ENCODE results near the gene HIF1A. TPM values are rescaled to one million over a fixed set of nuclear protein-coding genes. Genes with fewer than 3 reads are reported as not detected.

The HIF1A gene
- total RNA-seq, 1 donor from 2014 or later, result 137 TPM

GRCh38 chr14:61663312-61663979, 31.9 kb upstream of the HIF1A start:
- DNase-seq (ENCODE audit: low spot score, unreplicated experiment), result no peak
- Mint-ChIP-seq H3K27me3 (no peaks in the 10 kb centered on the region), H3K9me3 (ENCODE audit: low read depth) (no peaks in the 10 kb centered on the region), H3K36me3 (ENCODE audit: insufficient read depth) (no peaks in the 10 kb centered on the region), H3K4me3 (ENCODE audit: low read depth) (no peak overlapping the region), H3K27ac (no peak overlapping the region), H3K4me1 (ENCODE audit: low read depth) (no peaks in the 10 kb centered on the region)
- TF ChIP-seq CTCF (IDR thresholded peaks at IDR 0.05; ENCODE audit: unreplicated experiment), result no peak

GRCh38 chr14:61668282-61668681, 27.0 kb upstream of the HIF1A start:
- H3K27ac Mint-ChIP-seq, result no peak overlapping the region
- no peaks in the 10 kb centered on the region for H3K36me3 Mint-ChIP-seq (ENCODE audit: insufficient read depth)
- no peak overlapping the region for H3K4me3 Mint-ChIP-seq (ENCODE audit: low read depth)
- H3K9me3 Mint-ChIP-seq (ENCODE audit: low read depth), result no peaks in the 10 kb centered on the region
- no peaks in the 10 kb centered on the region for H3K27me3 Mint-ChIP-seq
- no peak for DNase-seq (ENCODE audit: low spot score, unreplicated experiment)
- TF ChIP-seq CTCF (IDR thresholded peaks at IDR 0.05; ENCODE audit: unreplicated experiment), result no peak
- no peaks in the 10 kb centered on the region for H3K4me1 Mint-ChIP-seq (ENCODE audit: low read depth)

GRCh38 chr14:61670576-61670975, 24.7 kb upstream of the HIF1A start:
- TF ChIP-seq CTCF (IDR thresholded peaks at IDR 0.05; ENCODE audit: unreplicated experiment), result no peak
- Mint-ChIP-seq H3K4me3 (ENCODE audit: low read depth) (no peak overlapping the region), H3K36me3 (ENCODE audit: insufficient read depth) (no peaks in the 10 kb centered on the region), H3K4me1 (ENCODE audit: low read depth) (no peaks in the 10 kb centered on the region), H3K9me3 (ENCODE audit: low read depth) (no peaks in the 10 kb centered on the region), H3K27ac (no peak overlapping the region), H3K27me3 (no peaks in the 10 kb centered on the region)
- no peak for DNase-seq (ENCODE audit: low spot score, unreplicated experiment)

- no peaks in the 10 kb centered on the region for H3K27me3 Mint-ChIP-seq
- TF ChIP-seq CTCF (IDR thresholded peaks at IDR 0.05; ENCODE audit: unreplicated experiment), result no peak
- no peaks in the 10 kb centered on the region for H3K36me3 Mint-ChIP-seq (ENCODE audit: insufficient read depth)
- no peaks in the 10 kb centered on the region for H3K4me1 Mint-ChIP-seq (ENCODE audit: low read depth)
- H3K4me3 Mint-ChIP-seq (ENCODE audit: low read depth), result no peak overlapping the region
- DNase-seq (ENCODE audit: low spot score, unreplicated experiment), result no peak
- no peaks in the 10 kb centered on the region for H3K9me3 Mint-ChIP-seq (ENCODE audit: low read depth)
- no peak overlapping the region for H3K27ac Mint-ChIP-seq
Observed at GRCh38 chr14:61671082-61671481, 24.2 kb upstream of the HIF1A start.

- no peak for DNase-seq (ENCODE audit: low spot score, unreplicated experiment)
- no peaks in the 10 kb centered on the region for H3K36me3 Mint-ChIP-seq (ENCODE audit: insufficient read depth)
- no peak overlapping the region for H3K27ac Mint-ChIP-seq
- H3K27me3 Mint-ChIP-seq, result no peaks in the 10 kb centered on the region
- no peaks in the 10 kb centered on the region for H3K4me1 Mint-ChIP-seq (ENCODE audit: low read depth)
- no peaks in the 10 kb centered on the region for H3K9me3 Mint-ChIP-seq (ENCODE audit: low read depth)
- H3K4me3 Mint-ChIP-seq (ENCODE audit: low read depth), result no peak overlapping the region
- no peak for TF ChIP-seq CTCF (IDR thresholded peaks at IDR 0.05; ENCODE audit: unreplicated experiment)
Observed at GRCh38 chr14:61672796-61673195, 22.5 kb upstream of the HIF1A start.
